ENCODE data around the gene DENND1B.
"Not testable (repeated sequence)": the region's sequence is repeated elsewhere in the genome, so short reads cannot be mapped to it uniquely, and the experiment has no call there.

DENND1B gene

GRCh38 chr1:197743578-197743977 lies 31.7 kb downstream of the DENND1B start:
- no peak for DNase-seq

- no peak for DNase-seq
Observed at GRCh38 chr1:197740992-197741391, 34.3 kb downstream of the DENND1B start.

- no peak for DNase-seq
Observed at GRCh38 chr1:197738927-197739326, 36.4 kb downstream of the DENND1B start.

GRCh38 chr1:197737916-197738315 lies 37.4 kb downstream of the DENND1B start:
- DNase-seq = peak in 1 of 2 experiments; percentile 42

- DNase-seq = no peak
Observed at GRCh38 chr1:197736685-197737084, 38.6 kb downstream of the DENND1B start.

GRCh38 chr1:197735461-197735860 lies 39.8 kb downstream of the DENND1B start:
- DNase-seq = no peak

GRCh38 chr1:197733324-197733723 lies 42.0 kb downstream of the DENND1B start:
- DNase-seq = no peak

- DNase-seq = no peak
Observed at GRCh38 chr1:197732187-197732586, 43.1 kb downstream of the DENND1B start.

GRCh38 chr1:197731449-197731848 lies 43.8 kb downstream of the DENND1B start:
- DNase-seq = no peak

GRCh38 chr1:197725976-197726375 lies 49.3 kb downstream of the DENND1B start:
- DNase-seq = no peak

GRCh38 chr1:197725044-197725443 lies 50.2 kb downstream of the DENND1B start:
- no peak for DNase-seq

GRCh38 chr1:197715806-197716205 lies 59.5 kb downstream of the DENND1B start:
- DNase-seq = no peak

GRCh38 chr1:197706601-197707000 lies 68.7 kb downstream of the DENND1B start:
- DNase-seq = no peak

GRCh38 chr1:197705941-197706340 lies 69.3 kb downstream of the DENND1B start:
- no peak for DNase-seq

GRCh38 chr1:197700688-197701087 lies 74.6 kb downstream of the DENND1B start:
- not testable (repeated sequence) for DNase-seq

- no peak for DNase-seq
Observed at GRCh38 chr1:197696372-197696771, 78.9 kb downstream of the DENND1B start.

- peak in 1 of 2 experiments; percentile 16 for DNase-seq
Observed at GRCh38 chr1:197695961-197696360, 79.3 kb downstream of the DENND1B start.

- DNase-seq = no peak
Observed at GRCh38 chr1:197692965-197693364, 82.3 kb downstream of the DENND1B start.

GRCh38 chr1:197691816-197692215 lies 83.5 kb downstream of the DENND1B start:
- DNase-seq = no peak

- DNase-seq = no peak
Observed at GRCh38 chr1:197690074-197690473, 85.2 kb downstream of the DENND1B start.

GRCh38 chr1:197688233-197688632 lies 87.0 kb downstream of the DENND1B start:
- no peak for DNase-seq

- DNase-seq = no peak
Observed at GRCh38 chr1:197686702-197687355, 88.5 kb downstream of the DENND1B start.

GRCh38 chr1:197686231-197686630 lies 89.0 kb downstream of the DENND1B start:
- DNase-seq = no peak

GRCh38 chr1:197685785-197686184 lies 89.5 kb downstream of the DENND1B start:
- no peak for DNase-seq

- DNase-seq = no peak
Observed at GRCh38 chr1:197683895-197684553, 91.3 kb downstream of the DENND1B start.

Measured in NCI-H446 (cell line).